ENCODE measurements around the gene MLLT3.

The MLLT3 gene

GRCh38 chr9:20622330-20623020 is at the start of gene MLLT3:
TSS of gene MLLT3 (minus strand) at chr9:20622499.
- peak; percentile 96 for DNase-seq (ENCODE audit: low read depth)

- DNase-seq (ENCODE audit: low read depth), result no peak
Measured at GRCh38 chr9:20671635-20672034, 49.3 kb upstream of the MLLT3 start.

DNA sequence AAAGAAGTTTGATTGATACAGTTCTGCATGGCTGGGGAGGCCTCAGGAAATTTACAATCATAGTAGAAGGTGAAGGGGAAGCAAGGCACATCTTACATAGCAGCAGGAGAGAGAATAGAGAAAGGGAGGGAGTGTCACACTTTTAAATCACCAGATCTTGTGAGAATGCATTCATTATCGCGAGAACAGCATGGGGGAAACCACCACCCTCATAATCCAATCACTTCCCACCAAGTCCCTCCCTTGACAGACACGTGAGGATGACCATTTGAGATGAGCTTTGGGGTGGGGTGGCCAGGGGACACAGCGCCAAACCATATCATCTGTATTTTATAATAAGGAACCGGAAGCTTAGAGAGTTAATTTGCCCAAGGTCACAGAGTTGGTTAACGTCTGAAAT is 48.1 kb upstream of the MLLT3 start:
- no peak for DNase-seq (ENCODE audit: low read depth)

- DNase-seq (ENCODE audit: low read depth), result no peak
Measured at GRCh38 chr9:20664501-20664900, 42.2 kb upstream of the MLLT3 start.

- no peak for DNase-seq (ENCODE audit: low read depth)
Measured at GRCh38 chr9:20663133-20663532, 40.8 kb upstream of the MLLT3 start.

GRCh38 chr9:20662156-20662555 is 39.9 kb upstream of the MLLT3 start:
- no peak for DNase-seq (ENCODE audit: low read depth)

- DNase-seq (ENCODE audit: low read depth), result no peak
Measured at GRCh38 chr9:20659474-20659967, 37.2 kb upstream of the MLLT3 start.

DNA sequence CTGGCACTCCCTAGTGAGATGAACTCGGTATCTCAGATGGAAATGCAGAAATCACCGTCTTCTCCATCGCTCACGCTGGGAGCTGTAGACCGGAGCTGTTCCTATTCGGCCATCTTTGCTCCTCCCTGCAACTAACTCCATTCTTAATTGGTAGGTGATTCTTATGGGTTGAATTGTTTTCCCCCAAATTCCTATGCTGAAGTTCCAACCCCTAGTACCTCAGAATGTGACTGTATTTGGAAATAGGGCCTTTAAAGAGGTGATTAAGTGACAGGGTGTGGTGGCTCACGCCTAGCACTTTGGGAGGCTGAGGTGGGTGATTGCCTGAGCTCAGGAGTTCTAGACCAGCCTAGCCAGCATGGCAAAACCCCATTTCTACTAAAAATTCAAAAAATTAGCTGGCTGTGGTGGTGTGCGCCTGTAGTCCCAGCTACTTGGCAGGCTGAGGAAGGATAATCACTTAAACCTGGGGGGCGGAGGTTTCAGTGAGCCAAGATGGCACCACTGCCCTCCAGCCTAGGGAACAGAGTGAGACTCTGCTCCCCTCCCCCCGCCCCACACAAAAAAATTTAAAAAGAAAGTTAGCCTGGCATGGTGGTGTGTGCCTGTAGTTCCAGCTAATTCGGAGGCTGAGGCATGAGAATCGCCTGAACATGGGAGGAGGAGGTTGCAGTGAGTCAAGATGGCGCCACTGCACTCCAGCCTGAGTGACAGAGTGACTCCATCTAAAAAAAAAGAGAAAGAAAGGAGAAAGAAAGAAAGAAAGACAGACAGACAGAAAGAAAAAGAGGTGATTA is 36.6 kb upstream of the MLLT3 start:
- no peak for DNase-seq (ENCODE audit: low read depth)

DNA sequence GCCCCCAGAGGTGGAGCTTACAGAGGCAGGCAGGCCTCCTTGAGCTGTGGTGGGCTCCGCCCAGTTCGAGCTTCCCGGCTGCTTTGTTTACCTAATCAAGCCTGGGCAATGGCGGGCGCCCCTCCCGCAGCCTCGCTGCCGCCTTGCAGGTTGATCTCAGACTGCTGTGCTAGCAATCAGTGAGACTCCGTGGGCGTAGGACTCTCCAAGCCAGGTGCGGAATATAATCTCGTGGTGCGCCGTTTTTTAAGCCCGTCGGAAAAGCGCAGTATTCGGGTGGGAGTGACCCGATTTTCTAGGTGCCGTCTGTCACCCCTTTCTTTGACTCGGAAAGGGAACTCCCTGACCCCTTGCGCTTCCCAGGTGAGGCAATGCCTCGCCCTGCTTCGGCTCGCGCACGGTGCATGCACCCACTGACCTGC is 36.0 kb upstream of the MLLT3 start:
- peak; percentile 14 for DNase-seq (ENCODE audit: low read depth)

GRCh38 chr9:20651939-20652338 is 29.6 kb upstream of the MLLT3 start:
- DNase-seq (ENCODE audit: low read depth), result no peak

DNA sequence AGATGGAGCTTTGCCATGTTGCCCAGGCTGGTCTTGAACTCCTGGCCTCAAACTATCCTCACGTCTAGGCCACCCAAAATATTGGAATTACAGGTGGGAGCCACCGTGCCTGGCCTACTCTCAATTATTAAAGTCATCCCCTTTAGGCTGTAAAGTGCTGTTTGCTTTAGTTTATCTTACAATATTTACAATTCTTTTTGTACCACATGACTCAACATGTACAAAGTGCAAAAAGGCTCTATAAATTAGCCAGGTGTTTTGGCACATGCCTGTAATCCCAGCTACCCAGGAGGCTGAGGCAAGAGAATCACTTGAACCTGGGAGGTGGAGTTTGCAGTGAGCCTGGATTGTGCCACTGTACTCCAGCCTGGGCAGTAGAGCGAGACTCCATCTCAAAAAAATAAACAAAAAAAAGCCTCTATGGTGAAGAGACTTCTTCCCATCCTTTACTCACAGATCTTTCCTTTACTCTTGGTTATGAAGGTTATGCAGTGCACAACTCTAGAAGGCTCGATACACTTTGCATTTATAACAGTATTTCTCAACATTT is 28.5 kb upstream of the MLLT3 start:
- DNase-seq (ENCODE audit: low read depth), result no peak

GRCh38 chr9:20650313-20650712 is 28.0 kb upstream of the MLLT3 start:
- DNase-seq (ENCODE audit: low read depth), result no peak

DNA sequence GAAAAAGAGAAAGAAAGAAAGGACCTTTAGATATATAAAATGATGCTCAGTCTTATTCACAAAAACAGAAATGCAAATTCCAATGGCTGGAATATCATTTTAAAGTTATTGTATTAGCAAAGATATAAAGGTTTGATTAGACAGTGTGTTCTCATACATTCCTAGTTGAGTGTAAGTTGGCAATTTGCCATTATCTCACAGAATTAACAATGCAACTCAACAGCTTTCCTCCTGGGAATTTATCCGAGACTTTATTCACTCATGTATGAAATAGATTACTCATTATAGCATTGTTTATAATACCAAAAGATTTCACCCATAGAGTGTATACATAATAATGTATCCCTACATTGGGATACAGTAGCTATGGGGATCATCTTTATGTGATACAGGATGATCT is 27.1 kb upstream of the MLLT3 start:
- DNase-seq (ENCODE audit: low read depth), result no peak

DNA sequence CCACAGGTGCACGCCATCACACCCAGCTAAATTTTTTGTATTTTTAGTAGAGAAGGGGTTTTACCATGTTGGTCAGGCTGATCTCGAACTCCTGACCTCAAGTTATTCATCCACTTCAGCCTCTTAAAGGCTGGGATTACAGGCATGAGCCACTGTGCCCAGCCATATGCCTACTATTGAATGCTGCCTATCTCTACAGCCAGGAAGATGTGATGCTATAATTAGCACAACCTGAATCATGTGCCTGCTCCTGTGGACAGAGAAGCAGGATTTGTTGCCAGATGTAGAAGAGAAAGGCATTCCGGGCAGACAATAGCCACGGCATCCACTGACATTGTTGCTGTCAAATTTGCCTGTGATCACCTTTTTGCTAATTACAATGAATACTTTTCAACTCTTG is 24.4 kb upstream of the MLLT3 start:
- DNase-seq (ENCODE audit: low read depth), result no peak

DNA sequence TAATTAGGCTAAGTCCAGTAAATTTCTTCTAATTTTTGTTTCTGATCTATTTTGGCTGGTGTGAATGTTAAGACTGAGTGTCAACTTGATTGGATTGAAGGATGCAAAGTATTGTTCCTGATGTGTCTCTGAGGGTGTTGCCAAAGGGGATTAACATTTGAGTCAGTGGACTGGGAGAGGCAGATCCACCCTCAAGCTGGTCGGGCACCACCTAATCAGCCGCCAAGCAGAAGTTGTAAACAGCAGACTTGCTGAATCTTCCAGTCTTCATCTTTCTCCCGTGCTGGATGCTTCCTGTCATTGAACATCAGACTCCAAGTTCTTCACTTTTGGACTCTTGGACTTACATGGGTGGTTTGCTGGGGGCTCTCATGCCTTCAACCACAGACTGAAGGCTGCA is 21.4 kb upstream of the MLLT3 start:
- no peak for DNase-seq (ENCODE audit: low read depth)

DNA sequence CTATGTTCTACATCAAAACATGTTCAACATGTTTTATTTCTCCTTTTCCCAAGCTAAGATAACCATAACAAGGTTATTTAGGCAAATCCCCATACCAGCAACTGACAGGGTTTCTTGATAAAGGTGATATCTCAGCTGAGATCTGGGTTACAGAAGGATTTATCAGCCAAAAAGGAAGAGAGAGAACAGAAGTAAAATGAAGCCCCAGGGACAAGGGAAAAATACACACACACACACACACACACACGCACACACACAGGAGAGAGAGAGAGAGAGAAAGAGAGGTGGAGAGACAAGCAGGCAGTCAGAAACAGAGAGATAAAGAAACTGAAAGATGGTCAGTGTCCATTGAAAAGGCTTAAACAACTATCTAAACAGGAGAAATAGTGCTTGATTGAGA is 19.7 kb upstream of the MLLT3 start:
- no peak for DNase-seq (ENCODE audit: low read depth)

- peak; percentile 57 for DNase-seq (ENCODE audit: low read depth)
Measured at GRCh38 chr9:20640331-20641187, 18.3 kb upstream of the MLLT3 start.

- no peak for DNase-seq (ENCODE audit: low read depth)
Measured at GRCh38 chr9:20636888-20637440, 14.7 kb upstream of the MLLT3 start.

DNA sequence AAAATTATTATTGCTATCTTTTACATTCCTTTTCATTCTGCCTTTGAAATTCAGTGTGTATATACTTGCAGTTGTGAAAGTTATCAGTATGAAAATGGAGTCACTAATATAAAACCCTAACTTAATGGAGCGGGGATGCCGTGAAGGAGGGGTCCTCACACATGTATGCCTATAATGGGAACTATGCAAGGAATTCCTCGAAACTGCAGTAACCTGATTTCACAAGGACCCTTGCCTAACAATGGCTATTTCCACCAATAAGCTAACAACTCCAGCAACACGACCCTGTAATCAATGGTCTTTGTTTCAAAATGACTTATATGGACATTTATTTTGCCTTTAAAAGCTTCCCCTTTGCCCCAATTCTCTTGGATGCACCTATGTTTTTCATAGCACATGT is 12.6 kb upstream of the MLLT3 start:
- no peak for DNase-seq (ENCODE audit: low read depth)

DNA sequence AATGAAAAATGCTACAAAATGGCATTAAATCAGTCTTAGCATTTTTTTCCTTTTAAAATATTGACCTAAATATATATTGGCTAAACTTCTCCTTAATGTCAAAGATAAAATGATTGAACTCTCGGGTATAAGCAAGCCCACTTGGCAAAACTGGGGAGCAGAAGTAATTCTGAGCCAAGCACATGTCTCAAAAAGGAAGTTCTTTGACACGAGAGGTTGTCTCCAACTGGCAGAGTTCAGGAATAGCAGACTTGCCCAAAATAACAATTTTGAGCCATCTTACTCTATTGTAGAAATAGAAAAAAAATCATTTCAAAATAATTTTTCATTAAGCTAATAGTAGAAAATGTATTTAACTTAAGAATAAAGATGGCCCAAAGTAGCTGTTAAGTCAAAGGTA is 10.4 kb upstream of the MLLT3 start:
- DNase-seq (ENCODE audit: low read depth), result no peak

GRCh38 chr9:20630241-20630943 is 8.1 kb upstream of the MLLT3 start:
- DNase-seq (ENCODE audit: low read depth), result no peak

Data from activated T-helper 9 cell treated with anti-CD3 and anti-CD28 coated beads, Interleukin-2, amount 50 U/mL, for 16 hours (primary cell).